NT2/D1 (cell line): ENCODE measurements around the gene CSF3R.

Experiments
- SUZ12 ChIP-seq: IDR thresholded peaks from 2 replicates; pipeline ENCODE4 v1.6.1; 2011; ENCODE audit not compliant: insufficient read length, insufficient read depth; ENCODE audit errors: extremely low read depth
- YY1 ChIP-seq: IDR thresholded peaks from 2 replicates; pipeline ENCODE4 v1.6.1; 2011; ENCODE audit not compliant: insufficient read length, insufficient read depth
- ZNF274 ChIP-seq: IDR thresholded peaks from 2 replicates; pipeline ENCODE4 v1.6.1; 2011; ENCODE audit warnings: mild to moderate bottlenecking, low read depth, low read length

DNA sequence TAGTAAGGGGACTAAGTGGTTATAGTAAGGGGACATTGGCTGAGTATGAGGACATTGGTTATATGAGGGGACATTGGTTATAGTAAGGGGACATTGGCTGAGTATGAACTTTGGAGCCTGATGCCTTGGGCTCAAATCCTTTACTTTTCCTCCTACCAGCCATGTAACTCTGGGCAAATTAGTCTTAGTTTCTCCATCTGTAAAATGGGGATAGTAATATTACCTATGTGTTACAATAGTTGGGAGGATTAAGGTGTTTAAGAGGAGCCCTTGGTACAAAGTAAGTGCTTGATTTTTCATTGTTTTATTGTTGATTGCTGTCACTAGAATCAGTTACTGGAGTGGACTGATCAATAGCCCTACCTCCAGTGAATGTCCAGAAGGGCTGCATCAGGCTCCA is 35.3 kb downstream of the CSF3R start:
- TF ChIP-seq SUZ12, result no peak
- TF ChIP-seq YY1, result no peak
- no peak for TF ChIP-seq ZNF274
